Tibial artery (tissue), 4 donors: ENCODE results near the gene TAF5L.

ENCODE experiments used
- DNase-seq, 2 donors: peaks; one replicate each; pipeline ENCODE4 v3.0.0-alpha.2; 2019
- H3K27ac ChIP-seq, 2 donors: fragments of 200-600 bp; sonication (generic) in 1 of 2; 1 replicate in 1 of 2; 2 replicates in 1 of 2; pipeline ENCODE4 v1.5.1; 2018 to 2019; ENCODE audit warnings: mild to moderate bottlenecking in 1 of 2
- H3K27me3 ChIP-seq, 2 donors: fragments of 200-600 bp; sonication (generic) in 1 of 2; one replicate each; pipeline versions ENCODE4 v1.5.1 to v1.6.0; 2016 to 2019
- H3K36me3 ChIP-seq, 3 donors: fragments of 200-600 bp; sonication (generic) in 2 of 3; one replicate each; pipeline ENCODE4 v1.5.1; 2016 to 2019; ENCODE audit warnings: mild to moderate bottlenecking in 2 of 3
- H3K4me1 ChIP-seq, 4 donors: fragments of 200-600 bp; sonication (generic) in 2 of 4; 1 replicate in 3 of 4; 2 replicates in 1 of 4; pipeline ENCODE4 v1.5.1; 2016 to 2019
- H3K4me3 ChIP-seq, 2 donors: fragments of 200-600 bp; sonication (generic) in 1 of 2; 1 replicate in 1 of 2; 2 replicates in 1 of 2; pipeline ENCODE4 v1.5.1; 2018 to 2019; ENCODE audit warnings: mild to moderate bottlenecking in 2 of 2
- H3K9me3 ChIP-seq, 3 donors: fragments of 200-600 bp; sonication (generic) in 1 of 3; one replicate each; pipeline ENCODE4 v1.5.1; 2016 to 2019
- CTCF ChIP-seq, 2 experiments: fragments of 200-600 bp in 1 of 2; fragments of 450-650 bp in 1 of 2; IDR thresholded peaks; one replicate each; pipeline ENCODE4 v1.5.1; 2017 to 2019; ENCODE audit warnings: antibody characterized with exemption in 2 of 2, mild to moderate bottlenecking in 1 of 2, moderate library complexity in 1 of 2
- intact Hi-C: fragments of 100-400 bp; cut with DNase I; formaldehyde crosslinking; loops from one replicate; pipeline ENCODE4 v1.15.0; 2023; ENCODE audit warnings: low total_unique reads

TAF5L gene

GRCh38 chr1:229669333-229669732 lies 43.4 kb upstream of the TAF5L start:
- Histone ChIP-seq H3K4me1 (peaks cover 0 to 8% (median 3%) of the 10 kb centered on the region in 4 donors), H3K27ac (no peak overlapping the region), H3K9me3 (no peaks in the 10 kb centered on the region), H3K36me3 (no peaks in the 10 kb centered on the region), H3K4me3 (no peak overlapping the region), H3K27me3 (no peaks in the 10 kb centered on the region)
- intact Hi-C loops, result loop anchor here (10.0 kb wide), 1 partner anchor 405 kb away; no protein-coding TSS in a partner anchor
- no peak for TF ChIP-seq CTCF (IDR thresholded peaks at IDR 0.05)
- DNase-seq, result no peak

GRCh38 chr1:229666585-229666984 lies 40.7 kb upstream of the TAF5L start:
- H3K4me3 ChIP-seq, result no peak overlapping the region
- intact Hi-C loops, result loop anchor here (10.0 kb wide), 1 partner anchor 408 kb away; no protein-coding TSS in a partner anchor

GRCh38 chr1:229665912-229666558 lies 40.1 kb upstream of the TAF5L start:
- no peak overlapping the region for H3K4me3 ChIP-seq
- no peaks in the 10 kb centered on the region for H3K27me3 ChIP-seq
- H3K36me3 ChIP-seq, result peaks cover 0 to under 1% (median 0%) of the 10 kb centered on the region in 3 donors
- no peaks in the 10 kb centered on the region for H3K9me3 ChIP-seq
- intact Hi-C loops, result loop anchor here (10.0 kb wide), 1 partner anchor 409 kb away; no protein-coding TSS in a partner anchor
- H3K27ac ChIP-seq, result no peak overlapping the region
- peaks cover 0 to 8% (median 3%) of the 10 kb centered on the region in 4 donors for H3K4me1 ChIP-seq
- no peak for DNase-seq
- no peak for TF ChIP-seq CTCF (IDR thresholded peaks at IDR 0.05)

More at GRCh38 chr1:229666585-229666984, 40.7 kb upstream of the TAF5L start:
- TF ChIP-seq CTCF (IDR thresholded peaks at IDR 0.05), result no peak
- DNase-seq, result no peak
- Histone ChIP-seq H3K27ac (no peak overlapping the region), H3K9me3 (no peaks in the 10 kb centered on the region), H3K36me3 (no peaks in the 10 kb centered on the region), H3K4me1 (peaks cover 0 to 8% (median 3%) of the 10 kb centered on the region in 4 donors), H3K27me3 (no peaks in the 10 kb centered on the region)

GRCh38 chr1:229664133-229664689 lies 38.3 kb upstream of the TAF5L start:
- Histone ChIP-seq H3K4me1 (peaks cover 0 to 5% (median 2%) of the 10 kb centered on the region in 4 donors), H3K4me3 (no peak overlapping the region), H3K36me3 (peaks cover 4 to 6% (median 5%) of the 10 kb centered on the region in 3 donors), H3K27me3 (no peaks in the 10 kb centered on the region), H3K9me3 (no peaks in the 10 kb centered on the region), H3K27ac (no peak overlapping the region)
- TF ChIP-seq CTCF (IDR thresholded peaks at IDR 0.05), result no peak
- no peak for DNase-seq
- intact Hi-C loops, result loop anchor here (10.0 kb wide), 1 partner anchor 411 kb away; no protein-coding TSS in a partner anchor

- intact Hi-C loops, result loop anchor here (2.0 to 10.0 kb wide), 2 partner anchors 413 to 649 kb away; no protein-coding TSS in a partner anchor
- peaks cover 5 to 23% (median 12%) of the 10 kb centered on the region in 3 donors for H3K36me3 ChIP-seq
- no peak overlapping the region for H3K4me3 ChIP-seq
- no peaks in the 10 kb centered on the region for H3K4me1 ChIP-seq
- TF ChIP-seq CTCF (IDR thresholded peaks at IDR 0.05), result no peak
- H3K9me3 ChIP-seq, result no peaks in the 10 kb centered on the region
- no peak overlapping the region for H3K27ac ChIP-seq
- no peaks in the 10 kb centered on the region for H3K27me3 ChIP-seq
- DNase-seq, result no peak
Observed at GRCh38 chr1:229661897-229662296, 36.0 kb upstream of the TAF5L start.
